ENCODE results near the gene IGFBP2. TPM values are rescaled to one million over a fixed set of nuclear protein-coding genes. Genes with fewer than 3 reads are reported as not detected.

IGFBP2 gene
- total and polyA plus RNA-seq, 2 of the 4 experiments (the other 2 are of a cell fraction) = 33.5 to 236 TPM

DNA sequence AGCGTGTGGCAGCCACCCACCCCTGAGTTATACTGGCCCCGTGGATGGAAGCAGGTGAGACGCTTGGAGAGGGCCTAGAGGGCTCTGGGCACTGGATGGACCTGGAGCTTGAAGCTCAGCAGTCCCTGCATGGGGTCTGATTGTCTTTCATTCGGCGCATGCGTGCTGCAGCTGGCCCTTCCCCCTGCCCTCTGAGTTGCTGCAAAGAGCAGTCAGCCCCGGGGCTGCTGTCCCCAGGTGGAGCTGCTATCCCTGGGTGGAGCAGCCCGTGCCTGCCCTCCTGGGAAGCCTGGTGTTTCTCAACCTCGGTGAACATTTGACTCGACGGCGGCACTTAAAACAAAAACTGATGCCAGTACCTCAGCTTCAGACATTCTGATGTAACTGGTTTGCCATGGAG, 32.5 kb downstream of the IGFBP2 start:
- no peak overlapping the region for H3K27ac ChIP-seq (ENCODE audit: insufficient read depth, low read length)
- no peaks in the 10 kb centered on the region for H3K9me1 ChIP-seq (ENCODE audit: insufficient read depth, low read length)
- ChIA-PET CTCF (interaction anchor here (0.6 to 10.0 kb wide), 2 partner anchors 24 to 148 kb away, joined by 3 to 88 read pairs; no protein-coding TSS in a partner anchor), POLR2A (ENCODE audit: unreplicated experiment) (no interaction called here)
- no peak overlapping the region for H2BK5ac ChIP-seq (ENCODE audit: low read depth, low read length, poor library complexity, severe bottlenecking)
- H3K79me1 ChIP-seq (ENCODE audit: low read depth in 1 of 2, low read length in 2 of 2) = no peaks in the 10 kb centered on the region
- H3K4me1 ChIP-seq (ENCODE audit: control insufficient read depth, insufficient read depth, low read length) = no peaks in the 10 kb centered on the region; the same call in 1 of the 2 replicates
- H4K91ac ChIP-seq (ENCODE audit: insufficient read depth, low read depth, low read length) = no peak overlapping the region
- no peak overlapping the region for H3K56ac ChIP-seq (ENCODE audit: extremely low read depth, insufficient read depth, low read length)
- H2BK120ac ChIP-seq (ENCODE audit: low read depth, low read length) = no peak overlapping the region
- no peak overlapping the region for H3K14ac ChIP-seq (replicated peaks; ENCODE audit: low read depth, low read length)
- no peak overlapping the region for H3K4me3 ChIP-seq (ENCODE audit: insufficient read depth, low read depth, low read length)
- no peak overlapping the region for H3K9ac ChIP-seq (ENCODE audit: low read depth, low read length)
- H4K8ac ChIP-seq (ENCODE audit: low read depth in 2 of 2, low read length in 2 of 2) = no peak overlapping the region
- no peak overlapping the region for H3K4me2 ChIP-seq (ENCODE audit: low read depth, low read length)
- H3K4ac ChIP-seq (ENCODE audit: low read depth, low read length) = no peak overlapping the region
- intact Hi-C loops (cut with micrococcal nuclease) (loop anchor here (1.0 to 10.0 kb wide), 3 partner anchors 149 to 631 kb away; no protein-coding TSS in a partner anchor), dilution Hi-C loops (cut with HindIII; ENCODE audit: low sequenced_read_pairs, unreplicated experiment) (loop anchor here (25.0 kb wide), 1 partner anchor 153 kb away; no protein-coding TSS in a partner anchor), in situ Hi-C loops (cut with MboI; ENCODE audit: low sequenced_read_pairs) (loop anchor here (5.0 to 10.0 kb wide), 2 partner anchors 148 to 441 kb away; no protein-coding TSS in a partner anchor)
- peaks cover 10% of the 10 kb centered on the region; the same call in 1 of the 2 replicates for H4K20me1 ChIP-seq (ENCODE audit: insufficient read depth, low read length)
- no peak overlapping the region for H2AK5ac ChIP-seq (ENCODE audit: low read depth, low read length)
- no peak overlapping the region for H2AFZ ChIP-seq (replicated peaks; ENCODE audit: low read length, poor library complexity)
- no TSS peak for BruUV-seq (replicated peaks)
- H3K23ac ChIP-seq (ENCODE audit: low read depth, low read length) = no peak overlapping the region
- WGBS, 2 experiments (ENCODE audit: extremely low coverage in 2 of 2, insufficient read length in 1 of 2) = 40% methylated on average over 10 of the region's 12 CpGs; no CpG with 5 or more reads in 1 of the 2 experiments
- no peak for DNase-seq
- TF ChIP-seq RAD21 (IDR thresholded peaks at IDR 0.05; ENCODE audit: low read length) (no peak), MAFK (IDR thresholded peaks at IDR 0.05; ENCODE audit: low read depth, low read length) (no peak), NFE2L2 (IDR thresholded peaks at IDR 0.05; ENCODE audit: low read depth, low read length) (no peak), MXI1 (IDR thresholded peaks at IDR 0.05; ENCODE audit: borderline replicate concordance, low read depth, low read length) (no peak), CHD1 (IDR thresholded peaks at IDR 0.05; ENCODE audit: low read depth, low read length) (no peak), POLR2A (IDR thresholded peaks at IDR 0.05; ENCODE audit: low read depth, low read length) (no peak), FOS (IDR thresholded peaks at IDR 0.05; ENCODE audit: low read depth, low read length) (no peak), BHLHE40 (IDR thresholded peaks at IDR 0.05; ENCODE audit: low read depth, low read length) (no peak)
- TF ChIP-seq, protein P1, sequence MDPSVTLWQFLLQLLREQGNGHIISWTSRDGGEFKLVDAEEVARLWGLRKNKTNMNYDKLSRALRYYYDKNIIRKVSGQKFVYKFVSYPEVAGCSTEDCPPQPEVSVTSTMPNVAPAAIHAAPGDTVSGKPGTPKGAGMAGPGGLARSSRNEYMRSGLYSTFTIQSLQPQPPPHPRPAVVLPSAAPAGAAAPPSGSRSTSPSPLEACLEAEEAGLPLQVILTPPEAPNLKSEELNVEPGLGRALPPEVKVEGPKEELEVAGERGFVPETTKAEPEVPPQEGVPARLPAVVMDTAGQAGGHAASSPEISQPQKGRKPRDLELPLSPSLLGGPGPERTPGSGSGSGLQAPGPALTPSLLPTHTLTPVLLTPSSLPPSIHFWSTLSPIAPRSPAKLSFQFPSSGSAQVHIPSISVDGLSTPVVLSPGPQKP (IDR thresholded peaks at IDR 0.05; ENCODE audit: borderline replicate concordance, low read depth, low read length) = no peak
- TF ChIP-seq, protein P2, sequence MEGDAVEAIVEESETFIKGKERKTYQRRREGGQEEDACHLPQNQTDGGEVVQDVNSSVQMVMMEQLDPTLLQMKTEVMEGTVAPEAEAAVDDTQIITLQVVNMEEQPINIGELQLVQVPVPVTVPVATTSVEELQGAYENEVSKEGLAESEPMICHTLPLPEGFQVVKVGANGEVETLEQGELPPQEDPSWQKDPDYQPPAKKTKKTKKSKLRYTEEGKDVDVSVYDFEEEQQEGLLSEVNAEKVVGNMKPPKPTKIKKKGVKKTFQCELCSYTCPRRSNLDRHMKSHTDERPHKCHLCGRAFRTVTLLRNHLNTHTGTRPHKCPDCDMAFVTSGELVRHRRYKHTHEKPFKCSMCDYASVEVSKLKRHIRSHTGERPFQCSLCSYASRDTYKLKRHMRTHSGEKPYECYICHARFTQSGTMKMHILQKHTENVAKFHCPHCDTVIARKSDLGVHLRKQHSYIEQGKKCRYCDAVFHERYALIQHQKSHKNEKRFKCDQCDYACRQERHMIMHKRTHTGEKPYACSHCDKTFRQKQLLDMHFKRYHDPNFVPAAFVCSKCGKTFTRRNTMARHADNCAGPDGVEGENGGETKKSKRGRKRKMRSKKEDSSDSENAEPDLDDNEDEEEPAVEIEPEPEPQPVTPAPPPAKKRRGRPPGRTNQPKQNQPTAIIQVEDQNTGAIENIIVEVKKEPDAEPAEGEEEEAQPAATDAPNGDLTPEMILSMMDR (conservative IDR thresholded peaks at IDR 0.05; ENCODE audit: low read depth, low read length) = no peak
- H3K18ac ChIP-seq (ENCODE audit: low read depth, low read length) = no peak overlapping the region
- no peak overlapping the region for H2BK15ac ChIP-seq (ENCODE audit: low read depth, low read length)
- H2BK20ac ChIP-seq (ENCODE audit: low read depth, low read length) = no peak overlapping the region
- no peak overlapping the region for H4K5ac ChIP-seq (ENCODE audit: low read depth, low read length)
- no peak overlapping the region for H2AK9ac ChIP-seq (replicated peaks; ENCODE audit: low read depth, low read length, poor library complexity)
- ATAC-seq (ENCODE audit: low read depth) = no peak
- no peaks in the 10 kb centered on the region for H3K27me3 ChIP-seq (ENCODE audit: control insufficient read depth, insufficient read depth, low read length)
- no peaks in the 10 kb centered on the region for H3K9me3 ChIP-seq (ENCODE audit: control insufficient read depth, insufficient read depth, low read length)
- H3K36me3 ChIP-seq (ENCODE audit: control insufficient read depth, insufficient read depth, low read length) = peaks cover 2% of the 10 kb centered on the region; the same call in 1 of the 2 replicates
